WTC11 (cell line): ENCODE measurements around the gene CDH13. TPM values are rescaled to one million over a fixed set of nuclear protein-coding genes. Genes with fewer than 3 reads are reported as not detected.

Source experiments
- ATAC-seq: fragments of 200-7000 bp; cut with Tn5 transposase; 2 replicates; pipeline ENCODE4 v1.10.0; 2021; ENCODE audit warnings: mild to moderate bottlenecking, moderate library complexity
- CTCF ChIA-PET: fragments of 300-600 bp; sonication (Branson Sonifier 250); formaldehyde crosslinking; loops from one replicate; lab custom pipeline; 2021; ENCODE audit warnings: antibody characterized with exemption; lab: Charles Lee
- POLR2A ChIA-PET: fragments of 350-600 bp; sonication (Branson Sonifier 250); formaldehyde crosslinking; loops from one replicate; lab custom pipeline; 2021; ENCODE audit warnings: antibody characterized with exemption; lab: Charles Lee
- DNase-seq: peaks from one replicate; pipeline ENCODE4 v3.0.0; 2021; ENCODE audit warnings: low spot score
- H3K27ac Mint-ChIP-seq: 2 replicates; pipeline ENCODE4 v1.8.0; 2021; ENCODE audit warnings: mixed read lengths
- H3K27me3 Mint-ChIP-seq: 2 replicates; pipeline ENCODE4 v1.8.0; 2021; ENCODE audit warnings: low read depth, mild to moderate bottlenecking, moderate library complexity, mixed read lengths
- H3K36me3 Mint-ChIP-seq: 2 replicates; pipeline ENCODE4 v1.8.0; 2021; ENCODE audit warnings: mixed read lengths
- H3K4me1 Mint-ChIP-seq: 2 replicates; pipeline ENCODE4 v1.8.0; 2022; ENCODE audit warnings: mixed read lengths
- H3K4me3 Mint-ChIP-seq: 2 replicates; pipeline ENCODE4 v1.8.0; 2021; ENCODE audit warnings: mild to moderate bottlenecking, moderate library complexity, mixed read lengths
- H3K9me3 Mint-ChIP-seq: 2 replicates; pipeline ENCODE4 v1.8.0; 2021; ENCODE audit warnings: mixed read lengths
- CREM ChIP-seq: sonication (generic); formaldehyde crosslinking; IDR thresholded peaks from 2 replicates; pipeline ENCODE4 v1.8.1; 2022; ENCODE audit warnings: mild to moderate bottlenecking, missing genetic modification reagents, moderate library complexity
- FOXP1 ChIP-seq: sonication (generic); formaldehyde crosslinking; IDR thresholded peaks from 2 replicates; pipeline ENCODE4 v1.8.0; 2022; ENCODE audit warnings: missing genetic modification reagents, mild to moderate bottlenecking, moderate library complexity, borderline replicate concordance
- IRF2 ChIP-seq: sonication (generic); formaldehyde crosslinking; IDR thresholded peaks from 2 replicates; pipeline ENCODE4 v1.8.0; 2022; ENCODE audit warnings: low read depth, missing genetic modification reagents, borderline replicate concordance
- KAT7 ChIP-seq: sonication (generic); formaldehyde crosslinking; IDR thresholded peaks from 2 replicates; pipeline ENCODE4 v1.8.1; 2023; ENCODE audit warnings: missing genetic modification reagents, mild to moderate bottlenecking, borderline replicate concordance
- MXD4 ChIP-seq: fragments of 250-450 bp; sonication (Bioruptor Pico); IDR thresholded peaks from 2 replicates; pipeline ENCODE4 v1.8.0; 2021; ENCODE audit warnings: mild to moderate bottlenecking, moderate library complexity, borderline replicate concordance
- SMAD3 ChIP-seq: sonication (generic); formaldehyde crosslinking; IDR thresholded peaks from 2 replicates; pipeline ENCODE4 v1.8.0; 2022; ENCODE audit warnings: missing genetic modification reagents, mild to moderate bottlenecking, borderline replicate concordance
- SOX15 ChIP-seq: fragments of 250-450 bp; sonication (Bioruptor Pico); IDR thresholded peaks from 2 replicates; pipeline ENCODE4 v1.9.0; 2021; ENCODE audit warnings: mild to moderate bottlenecking
- TCF7 ChIP-seq: sonication (generic); formaldehyde crosslinking; IDR thresholded peaks from 2 replicates; pipeline ENCODE4 v1.8.0; 2022; ENCODE audit warnings: mild to moderate bottlenecking, low read depth, missing genetic modification reagents, moderate library complexity
- ZBTB21 ChIP-seq: sonication (generic); formaldehyde crosslinking; IDR thresholded peaks from 2 replicates; pipeline ENCODE4 v1.8.1; 2023; ENCODE audit warnings: mild to moderate bottlenecking, missing genetic modification reagents, borderline replicate concordance
- ZNF121 ChIP-seq: sonication (generic); formaldehyde crosslinking; IDR thresholded peaks from 2 replicates; pipeline ENCODE4 v1.8.0; 2023; ENCODE audit warnings: missing genetic modification reagents
- ZNF317 ChIP-seq: sonication (generic); formaldehyde crosslinking; IDR thresholded peaks from 2 replicates; pipeline ENCODE4 v1.8.1; 2023; ENCODE audit warnings: low read depth, mild to moderate bottlenecking, moderate library complexity, missing genetic modification reagents, borderline replicate concordance
- total RNA-seq: library from RNA; stranded (reverse); gene quantifications from 3 replicates; pipeline ENCODE4 v1.2.3, GENCODE V29; 2021
- TF ChIP-seq, protein P1 (sequence below): fragments of 250-450 bp; sonication (Bioruptor Pico); IDR thresholded peaks from 2 replicates; pipeline ENCODE4 v1.9.0; 2021; ENCODE audit warnings: moderate library complexity, mild to moderate bottlenecking, inconsistent platforms, borderline replicate concordance
- TF ChIP-seq, protein P2 (sequence below): sonication (generic); formaldehyde crosslinking; IDR thresholded peaks from 2 replicates; pipeline ENCODE4 v1.8.0; 2022; ENCODE audit warnings: mild to moderate bottlenecking, missing genetic modification reagents
- TF ChIP-seq, protein P3 (sequence below): sonication (generic); formaldehyde crosslinking; IDR thresholded peaks from 2 replicates; pipeline ENCODE4 v1.8.1; 2022; ENCODE audit warnings: low read depth, missing genetic modification reagents, borderline replicate concordance
- TF ChIP-seq, protein P4 (sequence below): sonication (generic); formaldehyde crosslinking; IDR thresholded peaks from 2 replicates; pipeline ENCODE4 v1.8.1; 2023; ENCODE audit warnings: mild to moderate bottlenecking, missing genetic modification reagents, moderate library complexity
- TF ChIP-seq, protein P5 (sequence below): sonication (generic); formaldehyde crosslinking; IDR thresholded peaks from 2 replicates; pipeline ENCODE4 v1.8.1; 2022; ENCODE audit warnings: mild to moderate bottlenecking, moderate library complexity, missing genetic modification reagents
- TF ChIP-seq, protein P6 (sequence below): sonication (generic); formaldehyde crosslinking; IDR thresholded peaks from 2 replicates; pipeline ENCODE4 v1.8.1; 2022; ENCODE audit warnings: mild to moderate bottlenecking, missing genetic modification reagents, moderate library complexity, borderline replicate concordance
- TF ChIP-seq, protein P7 (sequence below): sonication (generic); formaldehyde crosslinking; IDR thresholded peaks from 2 replicates; pipeline ENCODE4 v1.8.0; 2022; ENCODE audit warnings: mild to moderate bottlenecking, missing genetic modification reagents
- TF ChIP-seq, protein P8 (sequence below): sonication (generic); formaldehyde crosslinking; IDR thresholded peaks from 2 replicates; pipeline ENCODE4 v1.8.1; 2023; ENCODE audit warnings: mild to moderate bottlenecking, missing genetic modification reagents, borderline replicate concordance
- TF ChIP-seq, protein P9 (sequence below): fragments of 250-450 bp; sonication (Bioruptor Pico); conservative IDR thresholded peaks from 2 replicates; pipeline ENCODE4 v1.9.0; 2021; ENCODE audit warnings: mild to moderate bottlenecking

The CDH13 gene
- total RNA-seq, 1 experiment from 2014 or later = 0.81 TPM

DNA sequence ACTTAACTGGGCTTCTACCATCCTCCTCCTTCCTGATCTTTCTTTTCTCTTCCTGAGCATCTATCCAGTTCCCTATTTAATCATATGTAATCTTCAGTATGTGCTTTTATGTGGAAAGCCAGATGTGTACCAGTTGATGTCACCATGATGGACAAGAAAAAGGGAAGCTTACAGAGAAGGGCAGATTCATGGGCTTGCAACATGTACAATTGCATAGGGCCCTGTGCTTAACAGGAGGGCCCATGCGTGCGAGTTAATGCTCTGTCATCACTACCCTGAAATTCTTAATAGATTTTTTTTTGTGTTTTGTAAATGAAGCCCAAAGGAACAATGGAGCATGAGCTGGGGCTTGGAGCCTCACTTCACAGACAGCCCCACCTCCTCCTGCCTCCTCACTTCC lies 124.3 kb downstream of the CDH13 start (continued):
- TF ChIP-seq, protein P1, sequence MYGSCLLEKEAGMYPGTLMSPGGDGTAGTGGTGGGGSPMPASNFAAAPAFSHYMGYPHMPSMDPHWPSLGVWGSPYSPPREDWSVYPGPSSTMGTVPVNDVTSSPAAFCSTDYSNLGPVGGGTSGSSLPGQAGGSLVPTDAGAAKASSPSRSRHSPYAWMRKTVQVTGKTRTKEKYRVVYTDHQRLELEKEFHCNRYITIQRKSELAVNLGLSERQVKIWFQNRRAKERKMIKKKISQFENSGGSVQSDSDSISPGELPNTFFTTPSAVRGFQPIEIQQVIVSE (CRISPR knock-in tag) = no peak
- TF ChIP-seq SOX15 (no peak), ZNF121 (no peak), IRF2 (CRISPR knock-in tag) (no peak), MXD4 (CRISPR knock-in tag) (no peak), CREM (no peak), KAT7 (CRISPR knock-in tag) (no peak)
- TF ChIP-seq, protein P2, sequence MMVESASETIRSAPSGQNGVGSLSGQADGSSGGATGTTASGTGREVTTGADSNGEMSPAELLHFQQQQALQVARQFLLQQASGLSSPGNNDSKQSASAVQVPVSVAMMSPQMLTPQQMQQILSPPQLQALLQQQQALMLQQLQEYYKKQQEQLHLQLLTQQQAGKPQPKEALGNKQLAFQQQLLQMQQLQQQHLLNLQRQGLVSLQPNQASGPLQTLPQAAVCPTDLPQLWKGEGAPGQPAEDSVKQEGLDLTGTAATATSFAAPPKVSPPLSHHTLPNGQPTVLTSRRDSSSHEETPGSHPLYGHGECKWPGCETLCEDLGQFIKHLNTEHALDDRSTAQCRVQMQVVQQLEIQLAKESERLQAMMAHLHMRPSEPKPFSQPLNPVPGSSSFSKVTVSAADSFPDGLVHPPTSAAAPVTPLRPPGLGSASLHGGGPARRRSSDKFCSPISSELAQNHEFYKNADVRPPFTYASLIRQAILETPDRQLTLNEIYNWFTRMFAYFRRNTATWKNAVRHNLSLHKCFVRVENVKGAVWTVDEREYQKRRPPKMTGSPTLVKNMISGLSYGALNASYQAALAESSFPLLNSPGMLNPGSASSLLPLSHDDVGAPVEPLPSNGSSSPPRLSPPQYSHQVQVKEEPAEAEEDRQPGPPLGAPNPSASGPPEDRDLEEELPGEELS (CRISPR knock-in tag) = no peak
- TF ChIP-seq, protein P3, sequence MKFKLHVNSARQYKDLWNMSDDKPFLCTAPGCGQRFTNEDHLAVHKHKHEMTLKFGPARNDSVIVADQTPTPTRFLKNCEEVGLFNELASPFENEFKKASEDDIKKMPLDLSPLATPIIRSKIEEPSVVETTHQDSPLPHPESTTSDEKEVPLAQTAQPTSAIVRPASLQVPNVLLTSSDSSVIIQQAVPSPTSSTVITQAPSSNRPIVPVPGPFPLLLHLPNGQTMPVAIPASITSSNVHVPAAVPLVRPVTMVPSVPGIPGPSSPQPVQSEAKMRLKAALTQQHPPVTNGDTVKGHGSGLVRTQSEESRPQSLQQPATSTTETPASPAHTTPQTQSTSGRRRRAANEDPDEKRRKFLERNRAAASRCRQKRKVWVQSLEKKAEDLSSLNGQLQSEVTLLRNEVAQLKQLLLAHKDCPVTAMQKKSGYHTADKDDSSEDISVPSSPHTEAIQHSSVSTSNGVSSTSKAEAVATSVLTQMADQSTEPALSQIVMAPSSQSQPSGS (CRISPR knock-in tag) = no peak

DNA sequence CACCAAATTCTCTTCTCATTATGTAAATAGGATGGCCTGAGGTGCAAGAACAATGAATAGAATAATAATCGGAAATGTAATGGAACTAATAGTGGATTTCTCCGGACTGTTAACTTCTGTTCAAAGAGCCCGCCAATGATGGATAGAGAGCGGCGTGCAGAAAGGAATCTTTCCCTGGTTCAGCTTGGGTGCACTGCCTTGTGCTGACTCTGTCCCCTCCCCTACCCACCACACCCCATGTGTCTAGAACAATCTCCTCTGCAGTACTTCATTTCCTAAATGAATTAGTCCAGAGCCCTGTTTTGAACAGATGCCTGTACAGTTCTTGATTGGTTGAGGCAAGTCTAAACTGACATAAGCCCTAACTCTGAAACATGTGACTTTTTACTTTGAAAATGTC lies 125.4 kb downstream of the CDH13 start:
- peaks cover 5% of the 10 kb centered on the region for H3K9me3 Mint-ChIP-seq
- ATAC-seq = no peak
- no peaks in the 10 kb centered on the region; the same call in 1 of the 2 replicates for H3K27me3 Mint-ChIP-seq
- H3K36me3 Mint-ChIP-seq = no peaks in the 10 kb centered on the region
- H3K4me1 Mint-ChIP-seq = peaks cover 28% of the 10 kb centered on the region
- no peak for DNase-seq
- no peak overlapping the region for H3K4me3 Mint-ChIP-seq
- H3K27ac Mint-ChIP-seq = no peak overlapping the region
- ChIA-PET CTCF (no interaction called here), POLR2A (no interaction called here)
- TF ChIP-seq ZBTB21 (CRISPR knock-in tag) (no peak), TCF7 (CRISPR knock-in tag) (no peak), ZNF317 (CRISPR knock-in tag) (no peak), SMAD3 (CRISPR knock-in tag) (no peak), FOXP1 (no peak)
- TF ChIP-seq, protein P4, sequence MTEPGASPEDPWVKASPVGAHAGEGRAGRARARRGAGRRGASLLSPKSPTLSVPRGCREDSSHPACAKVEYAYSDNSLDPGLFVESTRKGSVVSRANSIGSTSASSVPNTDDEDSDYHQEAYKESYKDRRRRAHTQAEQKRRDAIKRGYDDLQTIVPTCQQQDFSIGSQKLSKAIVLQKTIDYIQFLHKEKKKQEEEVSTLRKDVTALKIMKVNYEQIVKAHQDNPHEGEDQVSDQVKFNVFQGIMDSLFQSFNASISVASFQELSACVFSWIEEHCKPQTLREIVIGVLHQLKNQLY (CRISPR knock-in tag) = no peak
- TF ChIP-seq, protein P5, sequence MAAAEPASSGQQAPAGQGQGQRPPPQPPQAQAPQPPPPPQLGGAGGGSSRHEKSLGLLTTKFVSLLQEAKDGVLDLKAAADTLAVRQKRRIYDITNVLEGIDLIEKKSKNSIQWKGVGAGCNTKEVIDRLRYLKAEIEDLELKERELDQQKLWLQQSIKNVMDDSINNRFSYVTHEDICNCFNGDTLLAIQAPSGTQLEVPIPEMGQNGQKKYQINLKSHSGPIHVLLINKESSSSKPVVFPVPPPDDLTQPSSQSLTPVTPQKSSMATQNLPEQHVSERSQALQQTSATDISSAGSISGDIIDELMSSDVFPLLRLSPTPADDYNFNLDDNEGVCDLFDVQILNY (CRISPR knock-in tag) = no peak
- TF ChIP-seq, protein P6, sequence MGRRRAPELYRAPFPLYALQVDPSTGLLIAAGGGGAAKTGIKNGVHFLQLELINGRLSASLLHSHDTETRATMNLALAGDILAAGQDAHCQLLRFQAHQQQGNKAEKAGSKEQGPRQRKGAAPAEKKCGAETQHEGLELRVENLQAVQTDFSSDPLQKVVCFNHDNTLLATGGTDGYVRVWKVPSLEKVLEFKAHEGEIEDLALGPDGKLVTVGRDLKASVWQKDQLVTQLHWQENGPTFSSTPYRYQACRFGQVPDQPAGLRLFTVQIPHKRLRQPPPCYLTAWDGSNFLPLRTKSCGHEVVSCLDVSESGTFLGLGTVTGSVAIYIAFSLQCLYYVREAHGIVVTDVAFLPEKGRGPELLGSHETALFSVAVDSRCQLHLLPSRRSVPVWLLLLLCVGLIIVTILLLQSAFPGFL (CRISPR knock-in tag) = no peak
- TF ChIP-seq, protein P7, sequence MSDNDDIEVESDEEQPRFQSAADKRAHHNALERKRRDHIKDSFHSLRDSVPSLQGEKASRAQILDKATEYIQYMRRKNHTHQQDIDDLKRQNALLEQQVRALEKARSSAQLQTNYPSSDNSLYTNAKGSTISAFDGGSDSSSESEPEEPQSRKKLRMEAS (CRISPR knock-in tag) = no peak
- TF ChIP-seq, protein P8, sequence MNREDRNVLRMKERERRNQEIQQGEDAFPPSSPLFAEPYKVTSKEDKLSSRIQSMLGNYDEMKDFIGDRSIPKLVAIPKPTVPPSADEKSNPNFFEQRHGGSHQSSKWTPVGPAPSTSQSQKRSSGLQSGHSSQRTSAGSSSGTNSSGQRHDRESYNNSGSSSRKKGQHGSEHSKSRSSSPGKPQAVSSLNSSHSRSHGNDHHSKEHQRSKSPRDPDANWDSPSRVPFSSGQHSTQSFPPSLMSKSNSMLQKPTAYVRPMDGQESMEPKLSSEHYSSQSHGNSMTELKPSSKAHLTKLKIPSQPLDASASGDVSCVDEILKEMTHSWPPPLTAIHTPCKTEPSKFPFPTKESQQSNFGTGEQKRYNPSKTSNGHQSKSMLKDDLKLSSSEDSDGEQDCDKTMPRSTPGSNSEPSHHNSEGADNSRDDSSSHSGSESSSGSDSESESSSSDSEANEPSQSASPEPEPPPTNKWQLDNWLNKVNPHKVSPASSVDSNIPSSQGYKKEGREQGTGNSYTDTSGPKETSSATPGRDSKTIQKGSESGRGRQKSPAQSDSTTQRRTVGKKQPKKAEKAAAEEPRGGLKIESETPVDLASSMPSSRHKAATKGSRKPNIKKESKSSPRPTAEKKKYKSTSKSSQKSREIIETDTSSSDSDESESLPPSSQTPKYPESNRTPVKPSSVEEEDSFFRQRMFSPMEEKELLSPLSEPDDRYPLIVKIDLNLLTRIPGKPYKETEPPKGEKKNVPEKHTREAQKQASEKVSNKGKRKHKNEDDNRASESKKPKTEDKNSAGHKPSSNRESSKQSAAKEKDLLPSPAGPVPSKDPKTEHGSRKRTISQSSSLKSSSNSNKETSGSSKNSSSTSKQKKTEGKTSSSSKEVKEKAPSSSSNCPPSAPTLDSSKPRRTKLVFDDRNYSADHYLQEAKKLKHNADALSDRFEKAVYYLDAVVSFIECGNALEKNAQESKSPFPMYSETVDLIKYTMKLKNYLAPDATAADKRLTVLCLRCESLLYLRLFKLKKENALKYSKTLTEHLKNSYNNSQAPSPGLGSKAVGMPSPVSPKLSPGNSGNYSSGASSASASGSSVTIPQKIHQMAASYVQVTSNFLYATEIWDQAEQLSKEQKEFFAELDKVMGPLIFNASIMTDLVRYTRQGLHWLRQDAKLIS (CRISPR knock-in tag) = no peak
- TF ChIP-seq, protein P9, sequence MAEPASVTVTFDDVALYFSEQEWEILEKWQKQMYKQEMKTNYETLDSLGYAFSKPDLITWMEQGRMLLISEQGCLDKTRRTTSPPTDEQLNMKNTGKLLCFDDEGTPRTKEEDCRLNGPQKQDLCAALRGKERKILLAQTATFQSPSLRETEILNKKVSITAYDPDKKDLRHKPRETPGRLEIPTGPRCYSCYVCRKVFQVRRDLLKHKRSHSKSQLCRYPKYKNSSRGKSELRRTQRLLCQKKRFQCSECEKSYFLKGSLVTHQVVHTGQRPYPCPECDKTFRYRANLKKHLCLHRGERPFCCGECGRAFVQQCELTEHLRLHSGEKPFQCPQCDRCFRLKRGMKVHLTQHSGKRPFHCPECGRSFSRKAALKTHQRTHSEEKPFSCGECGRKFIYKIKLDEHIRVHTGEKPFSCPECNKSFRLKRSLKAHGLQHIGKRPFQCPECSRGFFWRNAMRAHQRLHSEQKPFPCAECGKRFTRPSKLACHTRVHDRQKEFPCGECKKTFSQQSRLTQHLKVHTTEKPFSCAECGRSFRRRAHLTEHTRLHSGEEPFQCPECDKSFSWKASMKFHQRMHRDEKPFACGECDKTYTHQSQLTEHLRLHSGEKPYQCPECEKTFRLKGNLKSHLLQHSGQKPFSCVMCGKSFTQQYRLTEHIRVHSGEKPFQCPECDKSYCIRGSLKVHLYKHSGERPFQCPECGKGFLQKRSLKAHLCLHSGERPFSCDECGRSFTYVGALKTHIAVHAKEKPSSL (CRISPR knock-in tag) = no peak
